ENCODE data around the gene TAS2R60.
"Not testable (repeated sequence)": the region's sequence is repeated elsewhere in the genome, so short reads cannot be mapped to it uniquely, and the experiment has no call there.

Gene TAS2R60

GRCh38 chr7:143407287-143408251, 35.7 kb upstream of the TAS2R60 start:
- Mint-ChIP-seq H3K4me1 (peaks cover 84% of the 10 kb centered on the region), H3K4me3 (peak overlapping the region; percentile 84 to 91), H3K27me3 (no peaks in the 10 kb centered on the region), H3K9me3 (no peaks in the 10 kb centered on the region), H3K27ac (peak overlapping the region; percentile 8 to 86)
- DNase-seq (peak; percentile 50 to 51), ATAC-seq (peak; percentile 79)

GRCh38 chr7:143408252-143408685, 35.0 kb upstream of the TAS2R60 start:
- Mint-ChIP-seq H3K9me3 (no peaks in the 10 kb centered on the region), H3K4me1 (peaks cover 86% of the 10 kb centered on the region), H3K27me3 (no peaks in the 10 kb centered on the region), H3K4me3 (peak overlapping the region; percentile 84 to 91), H3K27ac (no peak overlapping the region)
- ATAC-seq (peak; percentile 37), DNase-seq (no peak)

- no peaks in the 10 kb centered on the region for H3K9me3 Mint-ChIP-seq
- peak; percentile 22 to 45 for DNase-seq
- peaks cover 82% of the 10 kb centered on the region for H3K4me1 Mint-ChIP-seq
- peak within 1 kb of the TSS; percentile 71 to 86 for H3K27ac Mint-ChIP-seq
- H3K4me3 Mint-ChIP-seq, result peak within 1 kb of the TSS; percentile 84 to 91
- no peaks in the 10 kb centered on the region for H3K27me3 Mint-ChIP-seq
- ATAC-seq, result peak; percentile 67
Observed at GRCh38 chr7:143408686-143409561, 34.3 kb upstream of the TAS2R60 start, which contains the start of gene EPHA1. EPHA1 (minus strand) TSS chr7:143408856; CDS start chr7:143408805, 51 bp downstream.

GRCh38 chr7:143410521-143411004, 32.7 kb upstream of the TAS2R60 start:
- DNase-seq (no peak), ATAC-seq (no peak)
- no peak overlapping the region for H3K4me3 Mint-ChIP-seq
- peaks cover 69% of the 10 kb centered on the region for H3K4me1 Mint-ChIP-seq
- H3K27me3 Mint-ChIP-seq, result no peaks in the 10 kb centered on the region
- peak overlapping the region in 1 of 2 donors; percentile 72 for H3K27ac Mint-ChIP-seq
- H3K9me3 Mint-ChIP-seq, result no peaks in the 10 kb centered on the region

GRCh38 chr7:143411976-143412708, 31.1 kb upstream of the TAS2R60 start:
- DNase-seq (no peak), ATAC-seq (no peak)
- no peaks in the 10 kb centered on the region for H3K9me3 Mint-ChIP-seq
- H3K27me3 Mint-ChIP-seq, result no peaks in the 10 kb centered on the region
- no peak overlapping the region for H3K27ac Mint-ChIP-seq
- H3K4me1 Mint-ChIP-seq, result peaks cover 58% of the 10 kb centered on the region
- no peak overlapping the region for H3K4me3 Mint-ChIP-seq

- H3K9me3 Mint-ChIP-seq, result no peaks in the 10 kb centered on the region
- H3K27ac Mint-ChIP-seq, result no peak overlapping the region
- ATAC-seq (no peak), DNase-seq (no peak)
- H3K4me1 Mint-ChIP-seq, result peaks cover 52% of the 10 kb centered on the region
- no peaks in the 10 kb centered on the region for H3K27me3 Mint-ChIP-seq
- H3K4me3 Mint-ChIP-seq, result no peak overlapping the region
Observed at GRCh38 chr7:143413123-143413522, 30.1 kb upstream of the TAS2R60 start.

GRCh38 chr7:143415209-143415608, 28.0 kb upstream of the TAS2R60 start:
- H3K27ac Mint-ChIP-seq, H3K4me3 Mint-ChIP-seq, H3K9me3 Mint-ChIP-seq, DNase-seq, ATAC-seq, H3K27me3 Mint-ChIP-seq: not testable (repeated sequence)
- peaks cover 54% of the 10 kb centered on the region for H3K4me1 Mint-ChIP-seq

- no peak overlapping the region for H3K27ac Mint-ChIP-seq
- DNase-seq (no peak), ATAC-seq (no peak)
- no peaks in the 10 kb centered on the region for H3K9me3 Mint-ChIP-seq
- no peak overlapping the region for H3K4me3 Mint-ChIP-seq
- H3K4me1 Mint-ChIP-seq, result peaks cover 48% of the 10 kb centered on the region
- no peaks in the 10 kb centered on the region for H3K27me3 Mint-ChIP-seq
Observed at GRCh38 chr7:143415742-143416397, 27.4 kb upstream of the TAS2R60 start.

- ATAC-seq (peak; percentile 51), DNase-seq (no peak)
- Mint-ChIP-seq H3K27ac (no peak overlapping the region), H3K9me3 (no peaks in the 10 kb centered on the region), H3K4me3 (no peak overlapping the region), H3K27me3 (no peaks in the 10 kb centered on the region), H3K4me1 (peaks cover 48% of the 10 kb centered on the region)
Observed at GRCh38 chr7:143416565-143417149, 26.6 kb upstream of the TAS2R60 start.

- ATAC-seq (peak; percentile 47), DNase-seq (no peak)
- Mint-ChIP-seq H3K4me3 (no peak overlapping the region), H3K9me3 (no peaks in the 10 kb centered on the region), H3K27ac (no peak overlapping the region), H3K4me1 (peaks cover 35% of the 10 kb centered on the region), H3K27me3 (no peaks in the 10 kb centered on the region)
Observed at GRCh38 chr7:143417734-143418383, 25.4 kb upstream of the TAS2R60 start.

GRCh38 chr7:143418681-143419458, 24.4 kb upstream of the TAS2R60 start:
- Mint-ChIP-seq H3K27me3 (no peaks in the 10 kb centered on the region), H3K9me3 (no peaks in the 10 kb centered on the region), H3K27ac (peak overlapping the region in 1 of 2 donors; percentile 38), H3K4me3 (no peak overlapping the region), H3K4me1 (peaks cover 29% of the 10 kb centered on the region)
- no peak for ATAC-seq
- DNase-seq, result no peak

GRCh38 chr7:143419880-143420279, 23.4 kb upstream of the TAS2R60 start:
- Mint-ChIP-seq H3K4me1 (peaks cover 29% of the 10 kb centered on the region), H3K9me3 (no peaks in the 10 kb centered on the region), H3K27me3 (no peaks in the 10 kb centered on the region), H3K27ac (peak overlapping the region in 1 of 2 donors; percentile 74), H3K4me3 (peak overlapping the region in 1 of 2 donors; percentile 24)
- DNase-seq (no peak), ATAC-seq (no peak)

GRCh38 chr7:143420624-143421023, 22.6 kb upstream of the TAS2R60 start:
- not testable (repeated sequence) for ATAC-seq, DNase-seq, H3K27me3 Mint-ChIP-seq, H3K4me3 Mint-ChIP-seq, H3K27ac Mint-ChIP-seq, H3K9me3 Mint-ChIP-seq
- peaks cover 29% of the 10 kb centered on the region for H3K4me1 Mint-ChIP-seq
